ENCODE data around the gene SMAD1. TPM values are rescaled to one million over a fixed set of nuclear protein-coding genes. Genes with fewer than 3 reads are reported as not detected.

SMAD1 gene
- total RNA-seq, 1 experiment from 2014 or later = 21.1 TPM

DNA sequence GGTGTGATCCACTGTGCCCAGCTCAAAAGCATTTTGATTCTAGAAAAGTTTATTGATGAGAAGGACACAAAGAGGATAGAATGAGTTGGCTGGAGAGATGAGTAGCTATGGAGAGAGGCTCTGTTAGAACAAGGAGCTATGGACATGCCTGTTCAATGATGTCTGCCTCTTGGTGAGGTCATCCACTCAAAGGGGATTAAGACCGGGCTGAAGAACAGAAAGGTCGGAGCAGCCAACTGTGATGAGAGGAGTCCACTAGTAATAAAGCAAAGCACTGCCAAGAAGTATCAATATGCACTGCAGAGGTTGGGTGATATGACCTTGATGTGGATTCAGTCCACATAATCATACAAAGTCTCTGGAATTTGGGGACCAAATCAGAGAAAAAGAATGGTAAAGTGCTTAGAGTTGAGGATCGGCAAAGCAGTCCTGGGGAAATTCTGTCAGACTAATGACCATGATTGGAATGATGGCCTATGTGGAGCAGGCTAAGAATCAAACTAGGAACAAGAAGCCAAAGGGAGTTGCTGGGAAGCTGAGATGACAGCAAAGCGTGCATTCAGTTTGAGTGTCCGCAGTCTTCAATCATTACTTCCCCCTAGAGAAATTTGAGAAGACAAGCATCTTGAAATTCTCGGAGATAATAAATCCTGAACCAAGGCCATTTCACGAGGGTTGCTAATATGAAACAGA lies 81.8 kb downstream of the SMAD1 start:
- H3K79me2 ChIP-seq (ENCODE audit: insufficient read depth, low read length) = no peaks in the 10 kb centered on the region
- no peaks in the 10 kb centered on the region for H3K9me3 ChIP-seq (ENCODE audit: control insufficient read depth, low read depth, low read length)
- H4K91ac ChIP-seq (ENCODE audit: insufficient read length, low read depth, low read length) = no peak overlapping the region
- H4K8ac ChIP-seq (replicated peaks; ENCODE audit: insufficient read length, low read depth, low read length) = no peak overlapping the region
- no peak overlapping the region for H4K5ac ChIP-seq (ENCODE audit: insufficient read length, low read depth, low read length)
- no peak overlapping the region for H2BK20ac ChIP-seq (ENCODE audit: low read depth, low read length, poor library complexity, severe bottlenecking)
- no peak overlapping the region for H2BK5ac ChIP-seq (ENCODE audit: insufficient read length, low read length)
- H3K18ac ChIP-seq (ENCODE audit: insufficient read length, low read depth, low read length) = no peak overlapping the region
- Mint-ChIP-seq H3K4me1 (peaks cover 0 to 5% of the 10 kb centered on the region in 2 experiments; a peak in 2 of 4 replicates), H3K27ac (no peak overlapping the region), H3K4me3 (no peak overlapping the region), H3K9me3 (peaks cover 16 to 18% of the 10 kb centered on the region in 2 experiments), H3K36me3 (ENCODE audit: insufficient read depth in 1 of 3, low read depth in 3 of 3) (peaks cover 14 to 26% (median 20%) of the 10 kb centered on the region in 3 experiments), H3K27me3 (ENCODE audit: low read depth) (no peaks in the 10 kb centered on the region)
- H3K4me2 ChIP-seq (ENCODE audit: insufficient read depth, insufficient read length, low read length) = no peak overlapping the region
- no peak overlapping the region for H2AK5ac ChIP-seq (ENCODE audit: insufficient read length, low read length)
- no peak overlapping the region for H2BK120ac ChIP-seq (ENCODE audit: low read depth, low read length, poor library complexity, severe bottlenecking)
- H3K79me1 ChIP-seq (ENCODE audit: insufficient read depth, low read depth, low read length, poor library complexity, severe bottlenecking) = no peaks in the 10 kb centered on the region
- H3K23me2 ChIP-seq (ENCODE audit: insufficient read length, low read depth, low read length, poor library complexity, severe bottlenecking) = no peaks in the 10 kb centered on the region
- no peak overlapping the region for H3K14ac ChIP-seq (ENCODE audit: insufficient read depth, low read length)
- H4K20me1 ChIP-seq (ENCODE audit: control insufficient read depth, insufficient read depth, insufficient read length) = no peaks in the 10 kb centered on the region
- no peaks in the 10 kb centered on the region for H3K27me3 ChIP-seq (ENCODE audit: insufficient read depth, low read length)
- no peak overlapping the region for H3T11ph ChIP-seq (ENCODE audit: low read length)
- H3K4me1 ChIP-seq (ENCODE audit: insufficient read depth, low read length) = no peaks in the 10 kb centered on the region
- no peak overlapping the region for H2BK15ac ChIP-seq (ENCODE audit: low read depth, low read length)
- DNase-seq = no peak
- H3K27ac ChIP-seq (ENCODE audit: insufficient read length, low read depth, low read length) = no peak overlapping the region
- no peak overlapping the region for H3K56ac ChIP-seq (ENCODE audit: insufficient read length, low read depth, low read length)
- no peak overlapping the region for H2BK12ac ChIP-seq (ENCODE audit: insufficient read length, low read depth, low read length)
- no peak overlapping the region for H3K4ac ChIP-seq (ENCODE audit: low read depth, low read length)
- H2AFZ ChIP-seq (ENCODE audit: low read length) = no peak overlapping the region
- H3K9ac ChIP-seq (ENCODE audit: extremely low read depth, insufficient read length, low read length) = no peak overlapping the region
- no peak overlapping the region for H3K23ac ChIP-seq (ENCODE audit: insufficient read length, low read depth, low read length)
- no peak for TF ChIP-seq CTCF (conservative IDR thresholded peaks at IDR 0.05)
- WGBS (ENCODE audit: extremely low coverage, insufficient read length, low lambda C conversion rate) = no CpG with 5 or more reads among the region's 7 CpGs
